ENCODE data around the gene ANXA2.

DNA sequence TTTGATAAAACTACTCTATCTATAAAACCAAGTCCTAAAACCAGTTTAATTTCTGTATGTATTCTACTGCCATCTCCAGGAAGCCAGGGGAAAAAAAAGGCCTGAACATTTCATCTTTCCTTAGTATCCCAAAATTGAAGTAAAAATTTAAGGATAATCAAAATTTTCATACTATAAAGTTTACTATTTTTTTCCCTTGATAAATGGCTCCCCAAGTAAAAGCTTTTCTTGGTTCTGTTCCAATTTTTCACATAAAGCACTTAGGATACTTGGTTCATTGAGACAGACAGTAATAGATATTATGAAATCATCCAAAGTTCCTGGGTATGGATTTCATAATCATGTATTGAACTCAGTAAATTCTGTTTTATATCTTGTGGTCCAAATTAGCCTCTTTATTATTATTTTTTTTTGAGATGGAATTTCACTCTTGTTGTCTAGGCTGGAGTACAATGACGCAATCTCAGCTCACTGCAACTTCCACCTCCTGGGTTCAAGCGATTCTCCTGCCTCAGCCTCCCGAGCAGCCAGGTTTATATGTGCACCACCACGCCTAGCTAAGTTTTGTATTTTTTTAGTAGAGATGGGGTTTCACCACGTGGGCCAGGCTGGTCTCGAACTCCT, 46.6 kb upstream of the ANXA2 start:
- TF ChIP-seq POLR2A (IDR thresholded peaks at IDR 0.05; ENCODE audit: extremely low read depth, insufficient read length): no peak
- TF ChIP-seq, protein P1, sequence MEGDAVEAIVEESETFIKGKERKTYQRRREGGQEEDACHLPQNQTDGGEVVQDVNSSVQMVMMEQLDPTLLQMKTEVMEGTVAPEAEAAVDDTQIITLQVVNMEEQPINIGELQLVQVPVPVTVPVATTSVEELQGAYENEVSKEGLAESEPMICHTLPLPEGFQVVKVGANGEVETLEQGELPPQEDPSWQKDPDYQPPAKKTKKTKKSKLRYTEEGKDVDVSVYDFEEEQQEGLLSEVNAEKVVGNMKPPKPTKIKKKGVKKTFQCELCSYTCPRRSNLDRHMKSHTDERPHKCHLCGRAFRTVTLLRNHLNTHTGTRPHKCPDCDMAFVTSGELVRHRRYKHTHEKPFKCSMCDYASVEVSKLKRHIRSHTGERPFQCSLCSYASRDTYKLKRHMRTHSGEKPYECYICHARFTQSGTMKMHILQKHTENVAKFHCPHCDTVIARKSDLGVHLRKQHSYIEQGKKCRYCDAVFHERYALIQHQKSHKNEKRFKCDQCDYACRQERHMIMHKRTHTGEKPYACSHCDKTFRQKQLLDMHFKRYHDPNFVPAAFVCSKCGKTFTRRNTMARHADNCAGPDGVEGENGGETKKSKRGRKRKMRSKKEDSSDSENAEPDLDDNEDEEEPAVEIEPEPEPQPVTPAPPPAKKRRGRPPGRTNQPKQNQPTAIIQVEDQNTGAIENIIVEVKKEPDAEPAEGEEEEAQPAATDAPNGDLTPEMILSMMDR (IDR thresholded peaks at IDR 0.05; ENCODE audit: low read depth, low read length): peak; percentile 18
